Naive thymus-derived CD8-positive, alpha-beta T cell (primary cell): Measurements from ENCODE around the gene DUOX2. TPM values are rescaled to one million over a fixed set of nuclear protein-coding genes. Genes with fewer than 3 reads are reported as not detected.
"Not testable (repeated sequence)": the region's sequence is repeated elsewhere in the genome, so short reads cannot be mapped to it uniquely, and the experiment has no call there.

Experiments used
- ATAC-seq, 2 donors: fragments of 150-1000 bp; cut with Tn5 transposase in 1 of 2; sonication (Bioruptor Pico), chemical (Tn5 transposase) in 1 of 2; 1 replicate in 1 of 2; 2 replicates in 1 of 2; pipeline ENCODE4 v1.10.0; 2021; ENCODE audit warnings: mild to moderate bottlenecking in 2 of 2, moderate library complexity in 2 of 2
- POLR2A ChIA-PET: fragments of 350-600 bp; sonication (Branson Sonifier 250); formaldehyde crosslinking; loops from one replicate; lab custom pipeline; 2021; ENCODE audit warnings: antibody characterized with exemption; lab: Charles Lee
- DNase-seq, 10 donors: peaks; one replicate each; pipeline versions ENCODE4 v3.0.0 to v3.0.0-alpha.2; 2020 to 2022
- H3K27ac Mint-ChIP-seq, 10 donors: one replicate each; pipeline ENCODE4 v1.8.0; 2020 to 2022; ENCODE audit warnings: mild to moderate bottlenecking in 10 of 10, mixed read lengths in 10 of 10, moderate library complexity in 4 of 10, inconsistent platforms in 1 of 10
- H3K27me3 Mint-ChIP-seq, 5 donors: one replicate each; pipeline ENCODE4 v1.8.0; 2021 to 2022; ENCODE audit warnings: mixed read lengths in 5 of 5
- H3K36me3 Mint-ChIP-seq, 3 donors: one replicate each; pipeline ENCODE4 v1.8.0; 2020 to 2022; ENCODE audit warnings: mixed read lengths in 3 of 3, mild to moderate bottlenecking in 2 of 3, inconsistent platforms in 1 of 3
- H3K4me1 Mint-ChIP-seq, 4 donors: one replicate each; pipeline ENCODE4 v1.8.0; 2021 to 2022; ENCODE audit warnings: mixed read lengths in 4 of 4
- H3K4me3 Mint-ChIP-seq, 10 donors: one replicate each; pipeline ENCODE4 v1.8.0; 2020 to 2022; ENCODE audit warnings: mild to moderate bottlenecking in 10 of 10, mixed read lengths in 10 of 10, moderate library complexity in 6 of 10, inconsistent platforms in 1 of 10
- H3K9me3 Mint-ChIP-seq, 9 donors: one replicate each; pipeline ENCODE4 v1.8.0; 2020 to 2022; ENCODE audit warnings: mixed read lengths in 9 of 9, mild to moderate bottlenecking in 3 of 9, inconsistent platforms in 1 of 9, moderate library complexity in 1 of 9
- polyA plus RNA-seq, 3 donors: library from polyadenylated mRNA; unstranded; fragments of 300-500 nt; fragmentation: Illumina TruSeq; gene quantifications; one replicate each; pipeline ENCODE4 v1.2.3, GENCODE V29; 2021
- total RNA-seq, 8 experiments: library from RNA in 2 of 8; stranded (reverse) in 2 of 8; gene quantifications; one replicate each; pipeline ENCODE4 v1.2.3 and lab custom pipeline; 2021 to 2026

DUOX2 gene
- total and polyA plus RNA-seq, 5 experiments from 2014 or later = not detected

DNA sequence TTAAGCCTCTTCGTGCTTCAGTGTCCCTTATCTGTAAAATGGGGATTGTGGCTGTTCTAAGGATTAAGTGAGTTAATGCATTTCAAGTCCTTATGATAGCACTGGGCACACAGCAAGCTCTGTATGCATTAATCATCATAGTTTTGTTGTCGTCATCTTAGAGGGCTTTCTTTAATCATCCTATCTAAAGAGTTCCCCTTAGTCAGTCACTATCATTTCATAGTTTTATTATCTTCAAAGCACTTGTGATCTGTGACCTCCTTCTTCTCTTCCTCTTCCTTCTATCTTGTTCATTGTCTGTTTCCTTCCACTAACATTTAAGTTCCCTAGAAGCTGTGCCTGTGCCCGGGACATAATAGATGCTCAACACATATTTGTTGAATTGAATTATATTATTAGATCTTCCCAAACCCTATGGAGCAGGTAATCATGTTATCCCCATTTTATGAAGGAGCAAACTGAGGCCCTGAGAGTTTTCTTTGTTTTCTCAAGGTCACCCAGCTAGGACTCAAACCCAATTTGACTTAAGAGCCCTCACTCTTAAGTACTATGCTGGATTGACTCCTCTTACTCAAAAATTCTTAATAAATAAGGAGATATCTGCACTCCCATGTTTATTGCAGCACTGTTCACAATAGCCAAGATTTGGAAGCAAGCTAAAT lies 24.1 kb downstream of the DUOX2 start:
- no peak overlapping the region for H3K4me3 Mint-ChIP-seq
- POLR2A ChIA-PET = no interaction called here
- H3K27me3 Mint-ChIP-seq = peaks cover 16 to 31% (median 27%) of the 10 kb centered on the region in 5 donors
- DNase-seq = no peak
- no peak for ATAC-seq
- no peak overlapping the region for H3K27ac Mint-ChIP-seq
- no peaks in the 10 kb centered on the region for H3K4me1 Mint-ChIP-seq
- no peaks in the 10 kb centered on the region for H3K36me3 Mint-ChIP-seq
- H3K9me3 Mint-ChIP-seq = peaks cover 0 to 2% (median 0%) of the 10 kb centered on the region in 9 donors

DNA sequence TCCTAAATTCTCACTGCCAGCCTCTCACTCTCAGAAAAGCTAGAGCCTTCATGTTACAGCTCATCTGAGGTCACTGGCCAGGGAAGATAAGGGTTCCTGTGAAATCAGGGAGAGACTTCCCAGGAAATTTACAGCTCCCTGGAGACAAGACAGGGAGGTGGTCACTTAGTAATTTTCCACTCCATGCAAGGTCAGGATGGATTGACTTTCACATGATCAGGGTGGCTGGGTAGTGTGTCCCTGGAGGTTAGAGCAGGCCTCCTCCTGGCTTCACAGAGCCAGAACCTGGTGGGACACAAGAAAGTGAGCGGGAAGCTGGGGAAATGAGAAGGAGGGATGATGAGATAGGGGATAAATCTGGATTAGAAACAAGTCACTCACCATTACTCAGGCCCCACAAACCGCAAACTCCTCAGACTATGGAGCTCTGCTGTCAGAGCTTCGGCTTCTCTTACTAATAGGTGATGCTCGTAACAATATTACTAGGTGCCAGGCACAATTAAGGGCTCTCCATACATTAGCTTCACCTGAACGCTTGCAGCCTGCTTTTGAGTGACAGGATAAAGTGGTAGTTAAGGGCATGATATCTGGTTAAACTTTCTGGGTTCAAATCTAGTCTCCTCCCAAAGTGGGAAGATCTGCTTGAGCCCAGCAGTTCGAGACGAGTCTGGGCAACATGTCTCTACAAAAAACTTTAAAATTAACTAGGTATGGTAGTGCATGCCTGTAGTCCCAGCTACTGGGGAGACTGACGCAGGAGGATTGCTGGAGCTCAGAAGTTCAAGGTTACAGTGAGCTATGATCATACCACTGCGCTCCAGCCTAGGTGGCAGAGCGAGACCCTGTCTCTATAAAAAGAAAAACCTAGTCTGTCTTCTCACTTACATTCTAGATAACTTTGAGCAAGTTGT lies 24.9 kb downstream of the DUOX2 start:
- DNase-seq (no peak), ATAC-seq (no peak)
- no peaks in the 10 kb centered on the region for H3K36me3 Mint-ChIP-seq
- no peaks in the 10 kb centered on the region for H3K4me1 Mint-ChIP-seq
- POLR2A ChIA-PET = no interaction called here
- no peak overlapping the region for H3K4me3 Mint-ChIP-seq
- H3K27me3 Mint-ChIP-seq = peaks cover 16 to 32% (median 28%) of the 10 kb centered on the region in 5 donors
- H3K9me3 Mint-ChIP-seq = peaks cover 0 to 2% (median 0%) of the 10 kb centered on the region in 9 donors
- no peak overlapping the region for H3K27ac Mint-ChIP-seq

DNA sequence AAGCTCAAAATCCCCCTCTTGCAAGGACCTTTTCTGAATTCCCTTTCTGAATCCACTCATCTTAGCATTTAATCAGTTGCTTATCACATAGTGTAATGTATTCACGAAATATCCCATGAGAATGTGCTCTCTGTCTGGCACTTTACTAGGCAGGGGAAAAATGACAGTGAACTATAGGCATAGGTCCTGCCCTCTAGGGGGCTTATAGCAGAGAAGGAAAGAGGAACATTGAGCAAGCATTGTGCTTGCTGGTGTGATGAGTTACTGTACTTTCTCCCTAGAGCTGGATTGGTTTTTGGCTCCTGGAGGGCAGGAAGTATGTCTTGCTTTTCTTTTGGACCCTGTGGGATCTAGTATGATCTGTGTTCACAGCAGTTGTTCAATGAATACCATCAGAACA lies 26.5 kb downstream of the DUOX2 start:
- H3K4me3 Mint-ChIP-seq = no peak overlapping the region
- no peaks in the 10 kb centered on the region for H3K9me3 Mint-ChIP-seq
- no peaks in the 10 kb centered on the region for H3K4me1 Mint-ChIP-seq
- H3K27ac Mint-ChIP-seq = no peak overlapping the region
- DNase-seq (no peak), ATAC-seq (no peak)
- POLR2A ChIA-PET = no interaction called here
- peaks cover 19 to 45% (median 32%) of the 10 kb centered on the region in 5 donors for H3K27me3 Mint-ChIP-seq
- H3K36me3 Mint-ChIP-seq = no peaks in the 10 kb centered on the region

DNA sequence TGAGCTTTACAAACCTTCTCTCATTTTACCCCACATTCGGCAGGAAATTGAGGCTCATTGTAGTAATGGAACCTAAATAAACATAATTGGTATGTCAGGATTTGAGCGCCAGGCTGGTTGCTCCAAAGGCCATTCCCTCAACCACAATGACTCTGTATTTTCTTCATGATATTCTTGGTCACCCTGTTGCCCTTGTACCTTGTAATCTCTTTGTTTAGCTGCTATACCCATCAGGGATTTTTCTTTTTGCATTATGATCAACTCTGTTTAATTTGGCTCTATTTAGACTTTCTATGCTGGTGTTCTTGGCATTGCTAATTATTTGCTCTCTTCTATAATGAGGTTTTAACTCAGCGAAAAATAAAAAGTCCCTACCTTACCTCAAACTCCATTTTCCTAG lies 29.8 kb downstream of the DUOX2 start:
- H3K4me3 Mint-ChIP-seq = no peak overlapping the region
- DNase-seq (no peak), ATAC-seq (no peak)
- no peaks in the 10 kb centered on the region for H3K36me3 Mint-ChIP-seq
- peaks cover 8 to 25% (median 23%) of the 10 kb centered on the region in 5 donors for H3K27me3 Mint-ChIP-seq
- no peaks in the 10 kb centered on the region for H3K9me3 Mint-ChIP-seq
- H3K27ac Mint-ChIP-seq = no peak overlapping the region
- no peaks in the 10 kb centered on the region for H3K4me1 Mint-ChIP-seq
- POLR2A ChIA-PET = no interaction called here

DNA sequence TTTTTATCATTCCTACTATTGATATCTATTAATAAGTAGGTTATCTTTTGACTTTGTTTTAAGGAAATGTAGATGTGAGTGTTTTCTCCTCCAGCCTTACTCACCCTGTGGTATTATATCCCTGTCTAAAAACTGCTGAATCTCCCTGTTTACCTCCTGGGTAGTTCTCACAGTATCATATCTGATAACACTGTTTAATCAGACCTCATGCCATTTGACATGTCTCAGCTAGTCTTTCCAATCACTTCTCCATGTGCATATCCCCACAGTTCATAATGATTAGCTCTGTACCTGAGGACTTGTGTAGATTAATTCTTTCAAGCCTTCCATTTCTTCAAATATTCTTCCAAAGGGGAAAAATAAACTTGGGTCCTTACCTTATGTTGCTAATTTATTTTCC lies 30.7 kb downstream of the DUOX2 start:
- peaks cover 8 to 25% (median 20%) of the 10 kb centered on the region in 5 donors for H3K27me3 Mint-ChIP-seq
- no peaks in the 10 kb centered on the region for H3K4me1 Mint-ChIP-seq
- POLR2A ChIA-PET = no interaction called here
- H3K27ac Mint-ChIP-seq = no peak overlapping the region
- DNase-seq (no peak), ATAC-seq (no peak)
- H3K9me3 Mint-ChIP-seq = no peaks in the 10 kb centered on the region
- no peaks in the 10 kb centered on the region for H3K36me3 Mint-ChIP-seq
- H3K4me3 Mint-ChIP-seq = no peak overlapping the region

DNA sequence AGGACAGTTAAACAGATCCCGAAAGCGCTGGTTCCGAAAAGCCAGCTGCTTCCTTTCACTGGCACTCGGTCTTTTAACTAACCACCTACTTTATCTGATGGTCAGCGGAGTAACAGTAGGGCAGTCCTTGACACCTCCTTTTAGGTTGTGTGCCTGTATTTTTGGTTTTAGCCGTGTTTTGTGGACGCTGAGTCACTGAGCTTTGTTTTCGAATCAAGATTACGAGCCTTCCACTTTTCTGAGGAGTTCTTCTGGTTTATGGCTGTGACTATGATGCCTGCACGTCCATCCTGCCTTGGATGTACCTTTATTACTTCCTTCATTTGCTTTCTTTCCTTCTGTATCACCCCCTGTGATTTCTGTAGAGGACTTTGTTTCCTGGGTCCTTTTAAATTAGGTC lies 31.6 kb downstream of the DUOX2 start:
- ATAC-seq, DNase-seq, H3K4me1 Mint-ChIP-seq, H3K4me3 Mint-ChIP-seq, POLR2A ChIA-PET, H3K36me3 Mint-ChIP-seq, H3K9me3 Mint-ChIP-seq, H3K27ac Mint-ChIP-seq: not testable (repeated sequence)
- H3K27me3 Mint-ChIP-seq = peaks cover 7 to 24% (median 15%) of the 10 kb centered on the region in 5 donors

DNA sequence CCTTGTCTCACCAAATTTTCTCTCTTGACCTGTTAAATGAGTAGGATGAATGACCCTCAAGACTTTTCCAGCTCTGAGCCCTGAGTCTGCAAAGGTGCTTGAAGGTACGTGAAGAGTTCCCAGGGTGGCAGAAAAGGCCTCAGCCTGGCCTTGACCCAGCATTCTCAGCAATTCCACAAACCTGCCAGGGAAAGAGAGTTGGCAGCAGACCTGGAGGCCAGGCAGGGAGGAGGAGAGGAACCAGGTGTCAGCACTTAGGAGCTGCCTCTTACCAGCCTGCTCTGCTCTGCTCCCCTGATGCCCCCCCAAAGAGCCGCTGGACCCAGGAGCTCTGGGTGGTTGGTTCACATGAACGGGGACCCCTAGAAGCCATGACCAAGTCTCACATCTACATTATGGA lies 33.4 kb downstream of the DUOX2 start:
- H3K36me3 Mint-ChIP-seq, H3K27ac Mint-ChIP-seq, H3K4me1 Mint-ChIP-seq, H3K4me3 Mint-ChIP-seq, POLR2A ChIA-PET, ATAC-seq, H3K9me3 Mint-ChIP-seq, DNase-seq: not testable (repeated sequence)
- peaks cover 5 to 17% (median 8%) of the 10 kb centered on the region in 5 donors for H3K27me3 Mint-ChIP-seq

DNA sequence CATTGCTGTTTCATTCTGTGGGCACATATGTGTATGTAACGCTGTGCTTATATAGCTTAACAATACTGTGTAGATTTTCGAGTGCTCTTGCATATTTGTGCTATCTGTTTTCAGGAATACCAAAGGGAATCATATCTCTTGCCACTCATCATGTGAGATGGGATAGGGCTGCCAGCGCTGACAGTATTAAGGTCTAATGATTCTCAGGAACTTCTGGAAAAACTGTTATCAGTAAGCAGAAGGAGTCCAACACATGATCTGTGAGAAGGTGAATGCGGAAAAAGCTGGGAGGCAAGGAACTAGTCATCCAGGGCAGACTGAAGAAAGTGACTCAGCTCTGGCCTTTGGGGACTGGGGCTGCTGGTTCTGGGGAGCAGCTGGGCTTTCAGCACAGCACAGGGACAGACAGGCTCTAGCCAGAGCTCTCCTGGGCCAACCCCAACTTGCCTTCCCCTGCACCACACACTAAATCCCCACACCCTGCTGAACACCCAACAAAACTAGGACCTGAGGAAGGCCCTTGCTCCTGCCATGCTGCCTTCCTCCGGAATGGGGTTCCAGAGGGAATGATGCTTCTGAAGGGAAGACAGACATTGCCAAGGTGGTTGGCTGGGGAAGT lies 34.2 kb downstream of the DUOX2 start:
- ATAC-seq, H3K4me1 Mint-ChIP-seq, H3K27ac Mint-ChIP-seq, H3K9me3 Mint-ChIP-seq, POLR2A ChIA-PET, H3K36me3 Mint-ChIP-seq, H3K4me3 Mint-ChIP-seq, DNase-seq: not testable (repeated sequence)
- H3K27me3 Mint-ChIP-seq = peaks cover 2 to 17% (median 8%) of the 10 kb centered on the region in 5 donors

DNA sequence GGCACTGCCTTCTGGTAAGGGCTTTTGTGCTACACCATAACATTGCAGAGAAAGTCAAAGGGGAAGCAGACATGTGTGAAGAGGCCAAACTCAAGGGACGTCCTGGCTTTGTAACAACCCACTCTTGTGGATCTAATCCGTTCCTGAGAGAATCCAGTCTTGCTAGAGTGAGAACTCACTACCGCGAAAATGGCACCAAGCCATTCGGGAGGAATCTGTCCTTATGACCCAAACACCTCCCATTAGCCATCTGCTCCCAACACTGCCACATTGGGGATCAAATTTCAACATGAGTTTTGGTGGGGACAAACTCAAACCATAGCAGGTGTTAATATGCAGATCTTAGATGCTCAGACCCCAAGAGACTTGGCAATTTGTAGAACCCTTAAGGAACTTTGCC lies 34.8 kb downstream of the DUOX2 start:
- H3K4me3 Mint-ChIP-seq, H3K36me3 Mint-ChIP-seq, H3K9me3 Mint-ChIP-seq, ATAC-seq, DNase-seq, POLR2A ChIA-PET, H3K27ac Mint-ChIP-seq, H3K4me1 Mint-ChIP-seq: not testable (repeated sequence)
- H3K27me3 Mint-ChIP-seq = peaks cover 2 to 14% (median 8%) of the 10 kb centered on the region in 5 donors

DNA sequence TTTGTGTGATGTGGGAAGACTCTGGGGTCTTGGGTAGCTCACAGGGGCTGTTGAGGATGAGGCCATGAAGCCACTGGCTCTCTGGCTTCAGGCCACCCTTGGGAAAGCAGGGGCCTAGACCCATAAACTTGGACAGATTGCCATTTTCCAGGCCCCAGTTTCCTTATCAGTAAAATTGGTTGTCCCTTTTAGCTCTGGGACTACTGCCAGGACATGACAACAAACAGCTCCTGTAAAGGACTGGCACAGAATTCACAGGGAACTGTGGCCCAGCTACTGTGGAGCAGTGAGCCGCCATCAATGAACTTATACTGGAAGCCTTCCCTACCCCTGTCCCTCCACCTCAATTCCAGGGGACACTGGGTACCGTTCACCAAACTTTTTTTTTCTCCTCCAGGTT lies 36.6 kb downstream of the DUOX2 start:
- H3K27ac Mint-ChIP-seq, DNase-seq, H3K4me1 Mint-ChIP-seq, POLR2A ChIA-PET, H3K9me3 Mint-ChIP-seq, H3K4me3 Mint-ChIP-seq, H3K36me3 Mint-ChIP-seq, H3K27me3 Mint-ChIP-seq, ATAC-seq: not testable (repeated sequence)

DNA sequence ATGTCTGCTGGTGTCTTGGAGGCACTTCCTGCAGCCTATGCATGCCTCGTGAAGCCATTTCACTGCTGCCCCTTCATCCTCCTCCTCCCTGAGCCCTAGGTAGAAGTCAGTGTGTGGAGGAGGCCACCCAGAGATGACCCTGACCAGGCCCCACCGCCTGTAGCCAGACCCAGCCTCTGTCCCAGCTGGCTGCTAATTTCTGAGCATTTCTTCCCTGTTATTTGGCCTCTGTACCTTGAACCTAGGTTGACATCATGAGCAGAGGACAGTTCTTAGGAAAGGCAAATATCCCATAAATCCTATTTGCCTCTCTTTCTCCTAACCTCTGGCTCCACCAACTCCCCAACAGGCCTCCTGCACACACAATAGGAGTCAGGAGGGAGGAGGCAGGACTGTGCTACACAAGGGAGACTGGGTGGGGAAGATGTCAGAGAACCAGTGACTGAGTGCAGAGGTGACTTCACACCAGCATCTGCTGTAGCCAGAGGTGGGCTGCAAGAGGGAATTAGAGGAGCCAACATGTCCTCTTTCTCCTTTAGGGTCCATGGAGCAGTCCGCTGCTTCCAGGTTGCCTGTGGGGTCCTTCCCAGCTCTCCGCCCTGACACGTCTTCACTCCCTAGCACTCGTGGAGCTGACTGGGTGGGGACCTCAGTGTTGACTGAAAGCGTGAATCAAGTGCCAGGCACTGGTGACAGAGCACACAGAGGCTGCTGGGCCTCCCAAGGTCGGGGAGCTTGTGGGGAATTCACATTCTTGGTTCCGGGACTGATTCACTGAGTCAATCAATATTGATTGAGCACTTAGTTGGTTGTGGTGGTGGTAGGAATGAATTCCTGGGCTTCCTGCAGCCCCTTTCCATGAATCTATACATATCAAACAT lies 38.3 kb downstream of the DUOX2 start:
- H3K36me3 Mint-ChIP-seq, H3K4me1 Mint-ChIP-seq, H3K27me3 Mint-ChIP-seq, POLR2A ChIA-PET, H3K9me3 Mint-ChIP-seq, ATAC-seq, DNase-seq, H3K27ac Mint-ChIP-seq, H3K4me3 Mint-ChIP-seq: not testable (repeated sequence)

DNA sequence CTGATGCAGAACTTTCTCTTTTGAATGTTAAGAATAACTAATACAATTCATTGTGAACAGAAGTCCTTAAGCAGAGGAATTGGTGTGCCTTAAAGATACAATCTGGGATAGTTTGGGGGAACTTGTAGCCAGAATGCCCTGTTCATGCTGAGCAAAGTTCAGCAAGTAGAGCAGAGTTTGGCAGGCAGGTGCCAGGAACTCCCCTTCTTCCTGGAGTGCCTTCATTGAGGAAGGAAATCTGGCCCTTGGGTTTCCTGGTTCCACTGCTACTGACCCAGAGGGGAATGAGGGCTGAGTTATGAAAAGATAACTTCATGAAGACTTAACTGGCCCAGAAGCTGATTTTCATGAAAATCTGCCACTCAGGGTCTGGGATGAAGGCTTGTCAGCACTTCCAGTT lies 40.4 kb downstream of the DUOX2 start:
- H3K4me1 Mint-ChIP-seq, DNase-seq, H3K36me3 Mint-ChIP-seq, ATAC-seq, H3K4me3 Mint-ChIP-seq, POLR2A ChIA-PET, H3K27ac Mint-ChIP-seq, H3K27me3 Mint-ChIP-seq, H3K9me3 Mint-ChIP-seq: not testable (repeated sequence)
